GM15510 (cell line): ENCODE results near the gene MTR.

Experiments
- POLR2A ChIP-seq: IDR thresholded peaks from 3 replicates; pipeline ENCODE4 v1.6.1; 2011; ENCODE audit warnings: borderline replicate concordance; ENCODE audit not compliant: insufficient read length; ENCODE audit errors: extremely low read depth

The MTR gene

GRCh38 chr1:236920286-236920894 lies 125.3 kb downstream of the MTR start:
- no peak for TF ChIP-seq POLR2A

GRCh38 chr1:236921610-236922009 lies 126.5 kb downstream of the MTR start:
- no peak for TF ChIP-seq POLR2A

GRCh38 chr1:236922190-236922589 lies 127.1 kb downstream of the MTR start:
- TF ChIP-seq POLR2A = no peak

- TF ChIP-seq POLR2A = no peak
These were observed 130.3 kb downstream of the MTR start for GRCh38 chr1:236925386-236925785.

DNA sequence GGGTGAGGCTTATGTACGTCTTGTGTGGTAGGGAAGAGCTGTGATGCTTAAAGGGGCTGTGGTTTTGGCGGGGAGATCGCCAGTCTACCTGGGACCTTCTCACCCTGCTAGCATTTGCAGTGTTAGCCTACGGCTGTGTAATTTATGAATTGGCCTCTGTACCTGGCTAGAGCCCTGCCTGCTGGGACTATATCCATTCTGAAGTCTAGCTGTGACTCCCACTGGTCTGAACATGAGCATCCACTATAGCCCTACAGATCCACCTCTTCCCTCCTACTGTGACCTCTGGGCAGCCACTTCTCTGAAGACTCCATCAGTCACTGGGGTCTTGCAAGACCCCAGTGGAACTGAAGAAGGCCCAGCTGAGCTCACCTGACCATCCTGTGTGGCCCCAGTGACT lies 135.4 kb downstream of the MTR start:
- no peak for TF ChIP-seq POLR2A

DNA sequence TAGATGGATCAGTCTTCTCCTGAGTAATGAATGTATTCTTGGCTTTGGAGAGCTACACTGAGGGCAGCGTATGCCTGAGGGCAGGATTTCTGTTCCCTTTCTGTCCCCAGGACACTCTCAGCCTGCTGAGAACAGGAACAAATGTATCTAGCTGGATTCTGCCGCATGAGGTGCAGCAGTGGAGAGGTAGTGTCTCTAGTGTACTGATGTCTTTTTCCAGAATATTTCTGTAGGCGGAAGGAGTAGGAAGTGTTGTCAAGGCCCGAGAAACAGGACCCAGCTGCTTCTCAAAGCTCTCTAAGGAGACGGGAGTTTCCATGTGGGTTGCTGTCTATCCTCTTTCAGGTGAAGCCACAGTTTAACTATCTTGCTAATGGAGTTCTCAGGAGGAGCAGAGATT lies 143.7 kb downstream of the MTR start:
- TF ChIP-seq POLR2A = no peak

- no peak for TF ChIP-seq POLR2A
These were observed 147.3 kb downstream of the MTR start for GRCh38 chr1:236942431-236942830.

- no peak for TF ChIP-seq POLR2A
These were observed 149.5 kb downstream of the MTR start for GRCh38 chr1:236944556-236944955.

GRCh38 chr1:236945002-236945401 lies 149.9 kb downstream of the MTR start:
- TF ChIP-seq POLR2A = no peak

DNA sequence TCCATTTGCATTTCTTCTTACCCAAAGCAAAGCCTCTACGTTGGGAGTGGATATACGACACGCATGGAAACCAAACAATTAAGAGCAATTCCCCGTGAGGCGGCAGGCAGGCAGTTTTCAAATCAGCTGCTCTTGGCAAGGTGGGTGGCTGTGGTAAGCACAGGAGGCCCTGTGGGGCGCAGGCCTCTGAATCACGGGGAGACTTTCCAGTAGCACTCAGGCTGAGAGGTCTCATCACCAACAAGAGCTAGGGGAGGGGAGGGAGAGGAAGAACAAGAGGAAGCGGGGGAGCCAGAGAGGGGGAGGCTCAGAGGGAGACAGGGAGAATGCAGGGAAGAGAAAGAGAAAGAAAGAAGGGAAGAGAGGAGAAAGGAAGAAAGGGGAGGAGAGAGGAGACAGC lies 152.7 kb downstream of the MTR start:
- no peak for TF ChIP-seq POLR2A

DNA sequence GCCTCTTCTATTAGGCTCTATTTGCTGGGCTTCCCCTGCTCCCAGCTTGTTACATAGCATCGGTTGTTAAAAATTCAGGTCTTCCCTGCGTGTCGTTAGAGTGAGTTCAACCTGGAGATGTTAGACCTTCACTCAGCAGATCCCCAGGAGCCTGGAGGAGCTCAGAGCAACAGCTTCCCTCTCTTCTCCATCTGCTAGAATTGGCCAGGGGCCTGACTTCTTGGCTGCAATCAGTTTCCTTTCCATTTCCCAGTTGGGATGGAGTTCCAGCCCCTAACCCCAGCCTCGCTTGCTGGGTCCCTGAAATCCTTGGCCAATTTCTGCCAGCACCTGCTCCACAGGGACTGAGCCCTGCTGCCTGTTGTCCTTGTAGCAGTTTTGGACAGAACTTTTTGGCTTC lies 153.3 kb downstream of the MTR start:
- TF ChIP-seq POLR2A = no peak

DNA sequence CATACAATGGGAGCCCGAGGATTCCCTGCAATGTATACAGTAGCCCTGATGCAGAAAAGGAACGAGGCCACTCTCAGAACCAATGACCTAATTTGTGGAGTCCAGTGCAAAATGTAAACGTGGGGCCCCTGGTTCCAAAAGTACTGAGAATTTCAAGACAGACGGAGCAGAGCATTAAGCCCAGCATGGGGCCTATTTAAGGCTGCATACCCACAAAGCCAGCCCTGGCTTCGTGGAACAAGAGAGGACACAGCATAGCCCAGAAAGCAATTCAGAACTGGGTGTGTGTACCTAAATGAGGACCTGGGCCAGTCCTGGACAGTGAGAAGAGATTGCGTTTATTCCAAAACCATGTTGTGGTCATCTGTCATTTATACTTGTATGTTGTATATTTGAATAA lies 153.9 kb downstream of the MTR start:
- TF ChIP-seq POLR2A = no peak

DNA sequence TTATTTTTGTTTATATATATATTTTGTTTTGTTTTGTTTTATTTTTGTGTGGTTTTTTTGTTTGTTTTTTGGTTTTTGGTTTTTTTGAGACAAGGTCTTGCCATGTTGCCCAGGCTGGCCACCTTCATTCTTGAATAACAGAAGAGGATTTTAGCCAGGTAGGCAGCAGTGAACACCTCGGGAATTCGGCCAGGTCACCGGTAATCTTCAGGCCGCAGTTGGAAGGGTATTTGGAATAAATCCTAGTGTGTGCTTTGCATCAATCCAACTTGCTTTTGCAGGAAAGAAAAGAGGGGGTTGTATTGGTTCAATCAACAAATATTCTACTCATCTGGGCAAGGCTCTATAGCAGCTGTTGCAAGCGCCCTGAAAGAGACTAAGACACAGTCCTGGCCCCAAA lies 155.3 kb downstream of the MTR start:
- TF ChIP-seq POLR2A = no peak

DNA sequence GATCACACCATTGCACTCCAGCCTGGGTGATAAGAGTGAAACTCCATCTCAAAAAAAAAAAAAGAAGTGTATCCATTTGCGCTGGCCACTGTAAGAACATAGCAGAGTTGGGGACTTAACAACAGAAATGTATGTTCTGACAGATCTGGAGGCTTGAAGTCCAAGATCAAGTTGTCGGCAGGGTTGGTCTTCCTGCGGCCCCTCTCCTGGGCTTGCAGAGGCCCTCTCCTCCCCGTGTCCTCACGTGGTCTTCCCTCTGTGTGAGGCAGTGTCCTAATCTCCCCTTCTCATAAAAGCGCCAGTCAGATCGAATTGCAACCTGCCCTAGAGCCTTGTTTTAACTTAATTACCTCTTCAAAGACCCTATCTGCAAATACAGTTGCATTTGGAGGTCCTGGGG lies 156.6 kb downstream of the MTR start:
- no peak for TF ChIP-seq POLR2A

DNA sequence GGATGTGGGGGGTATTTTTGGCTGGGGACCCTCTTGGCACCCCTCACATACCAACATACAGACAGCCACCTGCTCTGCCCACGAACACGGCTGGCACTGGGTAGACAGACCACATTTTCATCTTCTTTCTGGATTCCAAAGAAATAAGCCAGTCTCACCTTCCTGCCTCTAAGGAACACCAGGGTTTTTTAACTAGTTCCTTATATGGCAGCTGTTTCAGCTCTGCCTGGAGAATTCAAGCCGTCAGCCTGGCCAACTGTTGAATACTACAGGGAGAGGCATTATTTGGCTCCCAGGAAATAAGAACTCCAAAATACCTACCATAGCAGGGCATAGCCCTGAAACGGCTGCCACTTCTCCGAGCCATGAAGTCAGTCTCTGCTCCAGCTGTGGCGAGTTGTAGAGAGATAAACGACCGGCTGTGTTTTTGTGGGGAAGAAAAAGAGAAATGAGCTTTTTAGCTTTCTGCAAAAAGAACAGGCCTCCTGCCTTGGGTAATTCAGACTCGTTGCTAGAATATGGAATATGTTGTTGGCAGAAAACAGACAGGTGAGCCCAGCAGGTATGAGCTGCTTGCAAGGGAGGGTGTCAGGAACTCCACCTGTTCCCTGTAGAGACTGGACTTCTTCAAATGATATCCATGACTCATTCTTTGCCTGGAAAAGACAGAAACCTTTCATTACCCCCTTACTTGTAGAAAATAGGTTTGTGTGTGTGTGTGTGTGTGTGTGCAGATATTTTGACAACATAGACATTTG lies 157.3 kb downstream of the MTR start:
- TF ChIP-seq POLR2A = no peak

DNA sequence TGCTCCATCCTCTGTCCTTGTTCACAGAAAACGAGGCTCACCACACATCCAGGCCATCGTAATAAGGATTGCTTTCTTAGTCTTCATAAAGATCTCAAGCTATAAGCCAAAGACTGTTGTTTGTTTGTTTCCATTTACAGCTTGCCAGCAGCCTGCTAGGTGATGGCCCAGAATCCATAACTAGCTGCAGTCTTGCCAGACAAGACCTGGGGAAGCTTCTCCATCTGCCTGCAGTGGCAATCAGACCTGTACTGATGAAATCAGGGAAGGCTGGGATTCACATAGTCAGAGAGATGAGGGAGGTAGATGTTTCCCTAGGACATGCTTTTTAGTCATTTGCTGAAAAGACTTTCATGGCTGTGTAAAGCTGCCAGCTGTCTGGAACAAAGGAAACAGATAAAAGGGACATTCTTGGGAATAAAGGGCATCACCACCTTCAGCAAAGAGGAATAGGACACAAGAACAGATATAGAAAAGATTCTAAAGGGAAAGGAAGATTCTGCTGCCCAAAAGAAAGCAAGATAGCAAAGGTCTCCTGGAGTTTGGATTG lies 158.1 kb downstream of the MTR start:
- TF ChIP-seq POLR2A = no peak
